HG03571 (cell line): Measurements from ENCODE around the gene AQP4.

Experiments used
- ATAC-seq: cut with Tn5 transposase; IDR thresholded peaks from one replicate; pipeline ENCODE4 v1.9.1; 2021; ENCODE audit not compliant: unreplicated experiment

The AQP4 gene

GRCh38 chr18:26840965-26841364, 24.5 kb downstream of the AQP4 start:
- ATAC-seq: no peak

GRCh38 chr18:26839609-26840008, 25.9 kb downstream of the AQP4 start:
- no peak for ATAC-seq

- no peak for ATAC-seq
Measured at GRCh38 chr18:26832302-26832701, 33.2 kb downstream of the AQP4 start.

GRCh38 chr18:26827581-26827980, 37.9 kb downstream of the AQP4 start:
- ATAC-seq: no peak

GRCh38 chr18:26826656-26827235, 38.8 kb downstream of the AQP4 start:
- ATAC-seq: no peak

GRCh38 chr18:26821181-26821580, 44.3 kb downstream of the AQP4 start:
- ATAC-seq: no peak

- no peak for ATAC-seq
Measured at GRCh38 chr18:26819046-26819445, 46.5 kb downstream of the AQP4 start.

GRCh38 chr18:26818461-26818860, 47.0 kb downstream of the AQP4 start:
- ATAC-seq: no peak

- ATAC-seq: no peak
Measured at GRCh38 chr18:26813043-26813442, 52.5 kb downstream of the AQP4 start.

- ATAC-seq: no peak
Measured at GRCh38 chr18:26812462-26812861, 53.0 kb downstream of the AQP4 start.

GRCh38 chr18:26809346-26809745, 56.2 kb downstream of the AQP4 start:
- ATAC-seq: no peak

- no peak for ATAC-seq
Measured at GRCh38 chr18:26806224-26806623, 59.3 kb downstream of the AQP4 start.

GRCh38 chr18:26804519-26804918, 61.0 kb downstream of the AQP4 start:
- no peak for ATAC-seq

GRCh38 chr18:26803643-26804042, 61.9 kb downstream of the AQP4 start:
- no peak for ATAC-seq

GRCh38 chr18:26802330-26803200, 62.9 kb downstream of the AQP4 start:
- no peak for ATAC-seq
